ENCODE measurements around the gene TTBK2.

DNA sequence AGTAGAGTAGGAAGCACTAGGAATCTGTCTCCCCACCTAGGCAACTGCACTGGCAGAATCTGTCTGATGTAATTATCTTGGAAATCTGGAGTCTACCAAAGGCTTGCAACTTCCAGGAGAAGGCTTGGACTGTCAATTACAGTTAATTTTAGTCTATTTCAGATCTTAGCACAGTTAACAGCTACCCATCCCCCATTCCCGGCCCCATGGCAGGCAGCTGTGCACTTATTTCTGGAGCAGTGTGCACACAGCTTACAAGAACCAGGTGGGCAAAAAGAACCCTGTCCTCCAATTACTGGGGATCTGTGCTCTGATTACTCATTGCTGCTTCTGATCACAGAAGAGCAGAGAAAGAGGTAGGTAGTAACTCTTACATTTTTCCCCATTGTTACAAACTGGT is 171.3 kb downstream of the TTBK2 start:
- TF ChIP-seq, protein P1, sequence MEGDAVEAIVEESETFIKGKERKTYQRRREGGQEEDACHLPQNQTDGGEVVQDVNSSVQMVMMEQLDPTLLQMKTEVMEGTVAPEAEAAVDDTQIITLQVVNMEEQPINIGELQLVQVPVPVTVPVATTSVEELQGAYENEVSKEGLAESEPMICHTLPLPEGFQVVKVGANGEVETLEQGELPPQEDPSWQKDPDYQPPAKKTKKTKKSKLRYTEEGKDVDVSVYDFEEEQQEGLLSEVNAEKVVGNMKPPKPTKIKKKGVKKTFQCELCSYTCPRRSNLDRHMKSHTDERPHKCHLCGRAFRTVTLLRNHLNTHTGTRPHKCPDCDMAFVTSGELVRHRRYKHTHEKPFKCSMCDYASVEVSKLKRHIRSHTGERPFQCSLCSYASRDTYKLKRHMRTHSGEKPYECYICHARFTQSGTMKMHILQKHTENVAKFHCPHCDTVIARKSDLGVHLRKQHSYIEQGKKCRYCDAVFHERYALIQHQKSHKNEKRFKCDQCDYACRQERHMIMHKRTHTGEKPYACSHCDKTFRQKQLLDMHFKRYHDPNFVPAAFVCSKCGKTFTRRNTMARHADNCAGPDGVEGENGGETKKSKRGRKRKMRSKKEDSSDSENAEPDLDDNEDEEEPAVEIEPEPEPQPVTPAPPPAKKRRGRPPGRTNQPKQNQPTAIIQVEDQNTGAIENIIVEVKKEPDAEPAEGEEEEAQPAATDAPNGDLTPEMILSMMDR (IDR thresholded peaks at IDR 0.05 in 4 of 5, conservative IDR thresholded peaks at IDR 0.05 in 1 of 5), result no peak
- TF ChIP-seq POLR2A (IDR thresholded peaks at IDR 0.05), result no peak

All from gastrocnemius medialis (tissue), 4 donors.